ENCODE data around the gene DDRGK1.
"Not testable (repeated sequence)": the region's sequence is repeated elsewhere in the genome, so short reads cannot be mapped to it uniquely, and the experiment has no call there.

DDRGK1 gene

DNA sequence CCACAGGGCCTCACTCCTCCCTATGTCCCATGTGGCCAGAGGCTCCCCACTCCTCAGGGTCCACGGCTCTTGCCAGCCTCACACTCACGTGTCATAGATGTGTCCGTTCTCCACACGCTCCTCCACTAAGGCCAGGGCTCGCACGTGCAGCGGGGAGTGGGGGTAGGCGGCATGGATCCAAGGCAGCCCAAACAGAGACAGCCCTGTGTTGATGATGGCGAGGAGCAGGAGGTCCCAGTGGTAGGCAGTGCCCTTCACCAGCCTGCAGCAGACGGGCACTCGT lies 24.2 kb upstream of the DDRGK1 start:
- Mint-ChIP-seq H3K4me1 (peaks cover 1% of the 10 kb centered on the region), H3K4me3 (no peak overlapping the region), H3K9me3 (no peaks in the 10 kb centered on the region), H3K27ac (no peak overlapping the region), H3K36me3 (ENCODE audit: low read depth) (no peaks in the 10 kb centered on the region), H3K27me3 (no peaks in the 10 kb centered on the region)
- ATAC-seq, result no peak
- DNase-seq, result no peak

DNA sequence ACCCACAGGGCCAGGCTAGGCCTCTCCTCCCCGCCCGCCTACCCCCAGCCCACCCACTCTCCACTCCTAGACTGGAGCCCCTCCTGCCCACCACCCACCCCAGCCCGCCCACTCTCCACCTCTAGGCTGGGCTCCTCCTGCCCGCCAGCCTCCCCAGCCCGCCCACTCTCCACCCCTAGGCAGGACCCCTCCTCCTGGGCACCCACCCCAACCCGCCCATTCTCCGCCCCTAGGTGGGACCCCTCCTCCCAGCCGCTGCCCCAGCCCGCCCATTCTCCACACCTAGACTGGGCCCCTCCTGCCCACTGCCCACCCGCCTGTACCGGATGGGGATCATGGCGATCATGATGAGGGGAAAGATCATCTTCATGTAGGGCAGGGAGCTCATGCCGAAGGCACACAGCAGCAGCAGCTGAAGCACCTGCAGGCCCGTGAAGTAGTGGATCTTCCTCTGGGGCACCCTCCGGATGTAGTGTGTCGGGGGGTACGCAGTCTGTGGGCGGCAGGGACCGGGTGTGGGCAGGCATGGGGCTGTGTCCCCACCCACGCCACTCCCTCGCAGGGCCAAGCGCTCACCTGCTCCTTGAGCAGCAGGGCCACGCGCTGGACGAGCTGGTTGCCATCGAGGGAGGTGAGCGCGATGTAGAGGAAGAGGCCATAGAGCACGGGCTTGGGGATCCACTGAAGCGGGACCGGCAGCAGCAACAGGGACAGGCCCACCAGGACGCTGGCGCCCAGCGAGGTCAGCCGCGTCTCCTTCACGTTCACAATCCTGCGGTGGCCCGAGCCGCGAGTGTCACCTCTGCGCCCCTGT lies 23.7 kb upstream of the DDRGK1 start:
- no peak overlapping the region for H3K27ac Mint-ChIP-seq
- peaks cover 7% of the 10 kb centered on the region for H3K4me1 Mint-ChIP-seq
- DNase-seq (no peak), ATAC-seq (no peak)
- no peaks in the 10 kb centered on the region for H3K27me3 Mint-ChIP-seq
- peaks cover under 1% of the 10 kb centered on the region for H3K36me3 Mint-ChIP-seq (ENCODE audit: low read depth)
- no peaks in the 10 kb centered on the region for H3K9me3 Mint-ChIP-seq
- H3K4me3 Mint-ChIP-seq, result no peak overlapping the region

DNA sequence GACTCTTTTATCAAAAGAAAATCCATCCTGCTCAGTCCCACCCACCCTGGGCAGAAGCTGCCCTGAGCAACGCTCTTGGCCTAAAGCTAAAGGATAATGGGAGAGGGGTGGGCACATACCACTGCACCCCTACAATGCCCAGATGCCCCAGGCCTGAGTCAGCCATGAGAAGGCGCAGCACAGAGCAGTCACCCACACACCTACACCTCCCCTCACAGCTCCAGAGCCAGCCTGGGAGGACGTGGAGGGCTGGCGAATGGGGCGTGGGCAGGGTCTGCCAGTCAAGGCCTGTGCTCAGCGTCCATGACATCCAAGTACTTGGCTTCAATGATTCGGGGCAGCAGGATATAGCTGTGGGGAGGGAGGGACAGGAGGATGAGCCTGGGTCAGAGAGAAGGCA lies 23.0 kb upstream of the DDRGK1 start:
- ATAC-seq (no peak), DNase-seq (no peak)
- no peak overlapping the region for H3K27ac Mint-ChIP-seq
- H3K36me3 Mint-ChIP-seq (ENCODE audit: low read depth), result peaks cover 2% of the 10 kb centered on the region
- H3K4me3 Mint-ChIP-seq, result no peak overlapping the region
- no peaks in the 10 kb centered on the region for H3K9me3 Mint-ChIP-seq
- H3K27me3 Mint-ChIP-seq, result no peaks in the 10 kb centered on the region
- H3K4me1 Mint-ChIP-seq, result peaks cover 13% of the 10 kb centered on the region

DNA sequence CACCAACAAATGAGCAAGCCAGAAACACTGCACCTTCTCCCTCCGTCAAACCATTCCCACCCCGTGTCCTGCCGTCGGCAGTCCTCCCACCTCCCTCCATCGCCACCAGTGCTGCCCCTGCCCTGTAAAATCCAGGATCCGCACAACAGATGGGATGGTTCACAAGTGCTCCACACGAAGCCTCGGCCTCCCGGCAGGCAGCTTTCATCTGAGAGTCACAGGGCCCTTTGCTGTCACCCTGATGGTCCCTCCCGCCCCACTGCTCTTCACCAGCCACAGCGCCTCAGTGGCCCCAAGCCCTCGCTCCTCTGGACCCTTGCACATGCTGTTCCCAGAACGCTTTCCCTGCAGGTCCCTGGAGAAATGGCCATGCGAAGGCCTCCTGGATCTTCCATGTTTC lies 22.4 kb upstream of the DDRGK1 start:
- Mint-ChIP-seq H3K36me3 (ENCODE audit: low read depth) (peaks cover 4% of the 10 kb centered on the region), H3K9me3 (no peaks in the 10 kb centered on the region), H3K4me3 (no peak overlapping the region), H3K4me1 (peaks cover 16% of the 10 kb centered on the region), H3K27ac (no peak overlapping the region), H3K27me3 (no peaks in the 10 kb centered on the region)
- ATAC-seq (no peak), DNase-seq (no peak)

DNA sequence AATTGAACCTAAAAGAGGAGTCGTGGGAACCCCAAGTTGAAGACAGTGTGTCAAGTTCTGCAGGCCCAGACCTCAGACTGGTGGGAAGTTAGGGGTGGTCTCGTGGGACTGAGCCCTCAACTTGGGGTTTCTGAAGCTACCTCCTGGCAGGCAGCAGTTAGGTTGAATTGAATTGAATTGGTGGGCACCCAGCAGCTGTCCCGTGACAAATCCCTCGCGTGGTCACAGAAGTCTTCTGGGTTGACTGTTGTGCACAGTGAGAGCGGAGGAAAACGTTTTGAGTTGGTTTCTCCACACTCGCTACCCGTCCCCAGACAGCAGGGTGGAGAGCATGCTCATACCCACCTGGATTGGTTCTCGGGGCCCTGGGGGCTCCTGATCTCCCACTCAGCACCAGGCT lies 21.6 kb upstream of the DDRGK1 start:
- H3K27me3 Mint-ChIP-seq, result no peaks in the 10 kb centered on the region
- peaks cover 8% of the 10 kb centered on the region for H3K36me3 Mint-ChIP-seq (ENCODE audit: low read depth)
- H3K9me3 Mint-ChIP-seq, result no peaks in the 10 kb centered on the region
- no peak overlapping the region for H3K4me3 Mint-ChIP-seq
- DNase-seq (no peak), ATAC-seq (no peak)
- no peak overlapping the region for H3K27ac Mint-ChIP-seq
- H3K4me1 Mint-ChIP-seq, result peaks cover 20% of the 10 kb centered on the region

DNA sequence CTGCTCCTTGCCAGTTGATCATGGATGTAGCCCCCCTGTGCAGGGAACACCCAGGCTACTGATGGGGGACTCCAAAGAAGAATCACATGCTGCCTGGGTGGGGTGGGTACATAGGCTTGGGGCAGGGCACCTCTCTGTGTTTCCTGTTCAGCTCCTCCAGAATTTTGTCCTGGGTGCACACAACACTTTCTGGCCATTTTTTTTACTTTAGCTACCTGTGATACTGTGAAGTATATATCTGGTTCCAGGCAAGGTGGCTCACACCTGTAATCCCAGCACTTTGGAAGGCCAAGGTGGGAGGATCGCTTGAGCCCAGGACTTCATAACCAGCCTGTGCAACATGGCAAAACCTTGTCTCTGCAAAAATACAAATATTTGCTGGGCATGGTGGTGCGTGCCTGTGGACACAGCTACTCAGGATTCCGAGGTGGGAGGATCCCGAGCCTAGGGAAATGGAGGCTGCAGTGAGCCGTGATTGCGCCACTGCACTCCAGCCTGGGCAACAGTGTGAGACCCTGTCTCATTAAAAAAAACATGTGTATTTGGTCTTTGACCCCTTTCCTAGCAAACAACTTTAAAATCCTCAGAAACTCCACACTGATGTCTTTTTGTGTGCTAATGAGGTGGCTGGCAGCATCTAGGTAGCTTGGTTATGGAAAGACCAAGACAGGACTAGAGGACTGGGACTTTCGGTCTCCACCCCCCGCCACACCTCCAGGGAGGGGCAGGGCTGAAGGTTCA lies 20.4 kb upstream of the DDRGK1 start:
- no peak overlapping the region for H3K27ac Mint-ChIP-seq
- ATAC-seq (no peak), DNase-seq (no peak)
- peaks cover 20% of the 10 kb centered on the region for H3K4me1 Mint-ChIP-seq
- no peaks in the 10 kb centered on the region for H3K27me3 Mint-ChIP-seq
- H3K9me3 Mint-ChIP-seq, result no peaks in the 10 kb centered on the region
- peaks cover 15% of the 10 kb centered on the region for H3K36me3 Mint-ChIP-seq (ENCODE audit: low read depth)
- no peak overlapping the region for H3K4me3 Mint-ChIP-seq

DNA sequence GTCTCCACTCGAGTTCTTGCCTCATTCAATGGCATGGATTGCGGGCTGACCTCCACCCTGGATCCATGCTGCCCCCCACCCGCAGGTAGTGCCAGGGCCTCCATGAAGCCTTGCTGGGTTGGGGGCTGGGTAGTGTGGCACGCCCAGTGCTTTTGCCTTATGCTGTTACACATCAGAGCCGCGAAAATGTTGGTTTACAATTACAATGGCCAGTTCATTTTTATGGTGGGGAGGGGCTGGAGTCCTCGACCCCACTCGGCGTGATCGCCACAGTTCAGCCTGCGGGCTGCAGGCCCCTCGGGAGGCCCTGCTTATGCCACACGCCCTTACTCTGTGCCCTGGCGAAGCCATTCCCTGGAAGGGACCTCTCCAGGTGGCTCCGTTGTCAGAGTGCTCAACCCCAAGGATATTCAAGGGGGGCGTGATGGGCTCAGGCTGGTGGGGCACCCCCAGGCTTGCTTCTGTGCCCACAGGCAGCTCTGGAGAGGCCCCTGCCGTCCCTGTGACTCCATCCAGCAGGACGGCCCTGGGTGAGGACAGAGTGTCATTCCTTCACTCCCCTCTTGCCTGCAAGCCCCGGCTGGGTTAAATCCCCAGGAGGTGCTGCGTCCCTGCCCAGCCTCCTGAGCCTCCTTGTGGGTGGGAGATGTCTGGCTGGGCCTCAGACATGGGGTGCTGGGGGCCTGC lies 19.7 kb upstream of the DDRGK1 start:
- Mint-ChIP-seq H3K4me1 (peaks cover 20% of the 10 kb centered on the region), H3K27ac (no peak overlapping the region), H3K4me3 (no peak overlapping the region), H3K9me3 (no peaks in the 10 kb centered on the region), H3K27me3 (no peaks in the 10 kb centered on the region), H3K36me3 (ENCODE audit: low read depth) (peaks cover 16% of the 10 kb centered on the region)
- ATAC-seq (no peak), DNase-seq (no peak)

DNA sequence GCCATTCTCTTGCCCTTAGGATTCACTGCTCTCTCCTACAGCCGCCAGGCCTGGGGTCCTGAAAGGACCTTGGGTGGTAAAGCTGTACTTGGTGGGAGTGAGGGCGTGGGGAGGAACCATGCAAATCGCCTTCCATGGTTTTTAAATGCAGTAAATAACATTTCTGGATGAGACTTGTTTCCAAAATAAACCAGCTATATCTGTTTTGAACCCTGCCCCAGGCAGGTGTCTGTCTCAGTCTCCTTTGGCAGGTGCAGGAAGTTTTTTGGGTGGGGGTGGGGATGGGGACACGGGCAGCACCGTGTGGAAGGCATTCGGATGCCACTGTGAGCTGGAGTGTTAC lies 19.1 kb upstream of the DDRGK1 start:
- no peak for ATAC-seq
- H3K27me3 Mint-ChIP-seq, result no peaks in the 10 kb centered on the region
- DNase-seq, result no peak
- H3K4me1 Mint-ChIP-seq, result peaks cover 21% of the 10 kb centered on the region
- H3K9me3 Mint-ChIP-seq, result no peaks in the 10 kb centered on the region
- no peak overlapping the region for H3K4me3 Mint-ChIP-seq
- no peak overlapping the region for H3K27ac Mint-ChIP-seq
- H3K36me3 Mint-ChIP-seq (ENCODE audit: low read depth), result peaks cover 16% of the 10 kb centered on the region

DNA sequence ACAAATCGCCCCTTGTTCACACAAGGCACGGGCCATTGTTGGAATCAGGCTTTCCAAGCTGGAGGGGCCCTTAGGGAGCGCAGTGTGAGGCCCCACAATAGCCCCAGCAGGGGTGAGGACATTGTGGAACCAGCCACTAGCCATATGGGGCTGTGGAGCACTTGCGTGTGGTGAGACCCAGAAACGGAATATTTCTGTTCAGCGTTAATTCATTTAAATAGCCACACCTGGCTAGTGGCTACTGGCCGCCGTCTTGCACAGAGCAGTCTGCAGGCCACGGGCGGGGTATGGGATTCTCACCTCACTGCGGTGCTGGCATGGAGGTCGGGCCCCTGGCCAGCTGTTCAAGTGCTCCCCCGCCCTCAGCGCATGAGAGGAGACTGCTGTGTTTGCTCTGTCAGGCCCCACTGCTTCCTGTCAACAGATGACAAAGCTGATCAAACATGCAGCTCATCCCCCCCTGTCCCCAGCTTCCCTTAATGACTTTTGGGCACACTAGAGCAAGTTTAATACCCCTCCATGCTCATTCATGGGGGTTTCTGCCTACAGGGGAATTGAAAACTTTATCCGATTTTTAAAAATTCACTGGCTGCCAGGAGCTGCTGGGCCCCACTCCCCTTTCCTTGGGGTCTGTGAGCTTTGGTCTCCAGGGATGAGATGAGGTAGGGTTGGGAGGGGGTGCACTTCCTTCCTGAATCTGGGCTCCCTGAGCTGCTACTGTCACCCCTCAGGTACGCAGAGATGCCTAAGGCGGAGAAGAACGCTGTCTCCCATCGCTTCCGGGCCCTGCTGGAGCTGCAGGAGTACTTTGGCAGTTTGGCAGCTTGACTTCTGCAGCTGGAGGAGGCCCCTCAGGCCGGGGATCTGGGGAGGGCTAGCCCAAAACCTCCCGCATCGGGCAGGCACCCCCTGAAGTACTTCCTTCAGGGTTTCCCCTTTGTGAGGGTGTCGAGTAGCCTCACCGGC lies 18.4 kb upstream of the DDRGK1 start:
- no peak overlapping the region for H3K4me3 Mint-ChIP-seq
- peak; percentile 31 for ATAC-seq

DNA sequence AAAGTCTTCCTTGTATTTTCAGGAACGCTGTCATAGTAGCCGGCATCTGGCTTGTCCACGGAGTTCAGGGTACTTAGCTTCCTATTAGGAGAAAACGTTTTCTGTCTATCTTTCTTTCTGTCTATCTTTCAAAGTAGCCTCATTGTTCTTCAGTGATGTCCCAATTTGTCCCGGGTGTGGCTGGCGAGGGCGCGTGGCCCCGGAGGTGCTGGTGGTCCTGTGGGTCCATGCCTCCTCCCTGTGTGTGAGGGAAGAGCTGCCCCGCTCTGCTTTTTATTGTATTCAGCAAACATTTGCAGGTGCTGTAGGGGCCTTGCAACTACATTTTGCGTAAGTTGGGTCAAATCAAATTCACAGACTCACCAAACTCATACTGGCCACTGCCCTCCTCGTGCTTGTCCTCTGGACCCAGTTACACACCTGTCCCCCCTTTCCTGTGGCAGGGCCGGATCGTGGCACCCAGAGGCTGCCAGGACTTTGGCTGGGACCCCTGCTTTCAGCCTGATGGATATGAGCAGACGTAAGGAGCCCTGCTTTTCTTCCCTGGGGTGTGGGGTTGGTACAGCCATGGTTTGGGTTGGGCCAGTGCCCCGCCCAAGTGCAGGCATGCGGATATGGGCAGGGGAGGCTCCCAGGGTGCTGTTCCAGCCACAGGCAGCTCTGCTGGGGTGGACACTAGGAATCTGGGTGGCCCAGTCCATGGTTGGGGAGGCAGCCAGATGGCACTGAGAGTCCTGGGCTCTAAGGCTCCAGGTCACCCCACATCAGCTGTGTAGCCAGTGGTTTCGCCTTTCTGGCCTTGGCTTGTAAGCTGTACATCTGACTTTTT lies 17.1 kb upstream of the DDRGK1 start:
- DNase-seq, result no peak
- no peak overlapping the region for H3K27ac Mint-ChIP-seq
- H3K9me3 Mint-ChIP-seq, result no peaks in the 10 kb centered on the region
- no peak for ATAC-seq
- no peaks in the 10 kb centered on the region for H3K27me3 Mint-ChIP-seq
- H3K4me1 Mint-ChIP-seq, result peaks cover 22% of the 10 kb centered on the region
- H3K36me3 Mint-ChIP-seq (ENCODE audit: low read depth), result peaks cover 16% of the 10 kb centered on the region
- no peak overlapping the region for H3K4me3 Mint-ChIP-seq

More for the DNA sequence above, 18.4 kb upstream of the DDRGK1 start:
- Mint-ChIP-seq H3K36me3 (ENCODE audit: low read depth) (peaks cover 16% of the 10 kb centered on the region), H3K9me3 (no peaks in the 10 kb centered on the region), H3K4me1 (peaks cover 22% of the 10 kb centered on the region), H3K27me3 (no peaks in the 10 kb centered on the region), H3K27ac (no peak overlapping the region)
- DNase-seq, result peak; percentile 30

DNA sequence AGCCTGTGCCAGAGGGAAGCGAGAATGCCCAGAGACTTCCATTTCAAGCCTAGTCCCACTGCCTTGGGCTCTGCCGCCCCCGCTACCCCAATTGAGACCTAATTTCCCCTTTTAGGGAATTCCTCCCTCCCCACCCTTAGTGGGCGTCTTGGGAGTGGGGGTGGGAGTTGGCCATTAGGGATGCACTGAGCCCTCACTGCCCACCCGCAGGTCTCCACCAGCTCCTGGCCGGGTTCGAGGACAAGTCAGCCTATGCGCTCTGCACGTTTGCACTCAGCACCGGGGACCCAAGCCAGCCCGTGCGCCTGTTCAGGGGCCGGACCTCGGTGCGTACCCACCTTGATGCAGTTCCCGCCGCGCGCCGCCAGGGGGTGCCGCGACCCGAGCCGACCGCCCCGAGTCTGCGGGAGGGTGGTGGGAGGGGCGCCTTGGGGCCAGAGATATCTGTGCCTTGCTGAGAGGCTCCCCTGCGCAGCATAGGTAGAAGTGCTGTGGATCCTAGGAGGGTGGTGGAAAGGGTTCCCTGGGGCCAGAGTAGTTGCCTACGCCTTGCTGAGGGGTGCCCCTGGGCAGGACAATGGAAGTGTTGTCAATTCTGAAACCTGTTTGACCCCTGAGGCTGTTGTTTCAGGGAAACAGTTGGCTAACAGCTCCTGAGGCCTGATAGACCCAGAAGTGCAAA lies 14.0 kb upstream of the DDRGK1 start:
- peak; percentile 87 for DNase-seq
- no peak overlapping the region for H3K27ac Mint-ChIP-seq
- H3K4me3 Mint-ChIP-seq, result no peak overlapping the region
- no peaks in the 10 kb centered on the region for H3K27me3 Mint-ChIP-seq
- H3K4me1 Mint-ChIP-seq, result peaks cover 18% of the 10 kb centered on the region
- ATAC-seq, result peak; percentile 91
- H3K9me3 Mint-ChIP-seq, result no peaks in the 10 kb centered on the region
- peaks cover 19% of the 10 kb centered on the region for H3K36me3 Mint-ChIP-seq (ENCODE audit: low read depth)

DNA sequence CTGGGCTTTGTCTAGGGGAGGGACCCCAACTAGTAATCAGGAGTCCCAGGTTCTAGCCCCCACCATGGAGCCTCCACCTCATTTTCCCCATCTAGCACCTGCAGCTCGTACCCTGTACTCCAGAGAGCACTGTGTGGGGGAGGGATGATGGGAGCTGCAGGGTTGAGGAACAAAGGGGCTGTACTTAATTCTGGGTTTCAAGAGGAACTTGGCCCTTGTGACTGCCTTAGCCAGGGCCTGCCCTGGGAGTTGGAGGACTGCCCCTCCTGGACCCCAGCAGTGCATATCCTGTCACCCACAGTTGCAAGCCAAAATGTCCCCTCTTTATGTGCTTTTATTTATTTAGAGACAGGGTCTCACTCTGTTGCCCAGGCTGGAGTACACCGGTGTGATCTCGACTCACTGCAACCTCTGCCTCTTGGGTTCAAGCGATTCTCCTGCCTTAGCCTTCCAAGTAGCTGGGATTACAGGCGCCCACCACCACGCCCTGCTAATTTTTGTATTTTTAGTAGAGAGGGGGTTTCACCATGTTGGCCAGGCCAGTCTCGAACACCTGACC lies 11.0 kb upstream of the DDRGK1 start:
- H3K27ac Mint-ChIP-seq; DNase-seq; H3K27me3 Mint-ChIP-seq; H3K36me3 Mint-ChIP-seq (ENCODE audit: low read depth); H3K9me3 Mint-ChIP-seq; H3K4me3 Mint-ChIP-seq; ATAC-seq: not testable (repeated sequence)
- H3K4me1 Mint-ChIP-seq, result peaks cover 19% of the 10 kb centered on the region

DNA sequence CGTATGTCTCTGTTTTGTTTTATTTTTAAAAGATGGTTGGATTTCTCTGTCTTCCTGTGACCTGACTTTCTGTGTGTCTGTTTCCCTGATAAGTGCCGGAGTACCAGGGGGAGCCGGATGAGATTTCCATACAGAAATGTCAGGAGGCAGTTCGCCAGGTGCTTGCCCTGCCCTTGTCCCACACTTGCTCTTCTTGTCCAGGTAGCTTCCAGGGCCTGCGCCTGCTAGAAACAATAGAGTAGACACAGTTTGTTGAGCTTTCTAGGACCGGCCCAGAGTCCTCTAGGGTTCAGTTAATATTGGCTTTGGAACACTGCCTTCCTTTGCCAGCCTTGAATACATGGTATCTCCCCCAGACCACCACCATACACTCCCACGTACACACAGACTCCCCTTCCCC lies 8.7 kb upstream of the DDRGK1 start:
- Mint-ChIP-seq H3K9me3 (no peaks in the 10 kb centered on the region), H3K27me3 (no peaks in the 10 kb centered on the region), H3K27ac (no peak overlapping the region), H3K4me1 (peaks cover 27% of the 10 kb centered on the region), H3K36me3 (ENCODE audit: low read depth) (peaks cover 10% of the 10 kb centered on the region), H3K4me3 (no peak overlapping the region)
- no peak for DNase-seq
- no peak for ATAC-seq
